Measurements from ENCODE around the gene MAT2A. TPM values are rescaled to one million over a fixed set of nuclear protein-coding genes. Genes with fewer than 3 reads are reported as not detected.

MAT2A gene
- total and polyA plus RNA-seq, 2 of the 8 experiments (the other 6 are each of a cell fraction or from before 2014, with no cell fraction given) = 255 to 307 TPM

GRCh38 chr2:85553184-85553583 lies 14.2 kb downstream of the MAT2A start:
- no peak overlapping the region for H2BK20ac ChIP-seq (ENCODE audit: low read length)
- no peak overlapping the region for H3K4me3 ChIP-seq (ENCODE audit: extremely low read depth in 1 of 4, insufficient read depth in 2 of 4, low read depth in 3 of 4, low read length in 4 of 4)
- ChIA-PET POLR2A (ENCODE audit: partially characterized antibody) (interaction anchor here (1.6 to 38.6 kb wide), 6 partner anchors 5 to 199 kb away, joined by 4 to 1889 read pairs (median 600); partner anchors contain the start of genes CAPG, ELMOD3, GGCX and MAT2A), CTCF (ENCODE audit: partially characterized antibody) (interaction anchor here (0.6 to 10.1 kb wide), 10 partner anchors 13 to 1070 kb away, joined by 3 to 259 read pairs (median 8); partner anchors contain the start of genes MAT2A and SH2D6)
- peaks cover 21 to 45% (median 33%) of the 10 kb centered on the region in 4 experiments for H3K36me3 ChIP-seq (ENCODE audit: control insufficient read depth in 2 of 4, insufficient read depth in 4 of 4, low read length in 3 of 4)
- no peak overlapping the region for H2BK12ac ChIP-seq (ENCODE audit: low read depth, low read length)
- H3K14ac ChIP-seq (ENCODE audit: insufficient read length) = no peak overlapping the region
- no peak overlapping the region for H3K18ac ChIP-seq (ENCODE audit: extremely low read depth, low read length)
- H3K23ac ChIP-seq (ENCODE audit: insufficient read length) = no peak overlapping the region
- no peak overlapping the region for H2AK5ac ChIP-seq (ENCODE audit: low read depth, low read length)
- H4K5ac ChIP-seq (ENCODE audit: insufficient read length, low read depth, low read length) = no peak overlapping the region
- H4K8ac ChIP-seq (ENCODE audit: extremely low read depth, insufficient read depth, low read length) = no peak overlapping the region; the same call in 1 of the 2 replicates
- no peaks in the 10 kb centered on the region for H3K27me3 ChIP-seq (replicated peaks in 1 of 4; ENCODE audit: control insufficient read depth in 3 of 4, extremely low read depth in 1 of 4, insufficient read depth in 3 of 4, low read length in 3 of 4)
- FAIRE-seq (no peak), DNase-seq (ENCODE audit: low read depth in 1 of 2, low spot score in 2 of 2) (no peak)
- H3K4me2 ChIP-seq (ENCODE audit: insufficient read depth in 1 of 2, low read depth in 2 of 2, low read length in 2 of 2) = no peak overlapping the region
- H2BK5ac ChIP-seq (ENCODE audit: low read depth, low read length) = no peak overlapping the region
- no peak overlapping the region for H2BK15ac ChIP-seq (ENCODE audit: low read length)
- H3K4me1 ChIP-seq (replicated peaks in 1 of 4; ENCODE audit: control insufficient read depth in 3 of 4, insufficient read depth in 4 of 4, low read length in 3 of 4) = no peaks in the 10 kb centered on the region
- H3K79me1 ChIP-seq (ENCODE audit: low read depth, low read length) = no peaks in the 10 kb centered on the region
- no peak overlapping the region for H3K27ac ChIP-seq (ENCODE audit: low read depth, low read length)
- H3K23me2 ChIP-seq (ENCODE audit: low read depth, low read length) = no peaks in the 10 kb centered on the region
- H3K9ac ChIP-seq (replicated peaks in 1 of 4; ENCODE audit: extremely low read depth in 1 of 4, low read depth in 3 of 4, low read length in 3 of 4) = no peak overlapping the region
- no peaks in the 10 kb centered on the region for H3K79me2 ChIP-seq (ENCODE audit: control insufficient read depth in 1 of 2, insufficient read depth in 2 of 2, low read length in 2 of 2)
- H4K91ac ChIP-seq (replicated peaks; ENCODE audit: insufficient read length, low read length) = no peak overlapping the region
- 96% methylated on average over 4 of the region's 6 CpGs; no CpG with 5 or more reads in 1 of the 2 experiments for WGBS, 2 experiments (ENCODE audit: extremely low coverage in 1 of 2, insufficient coverage in 1 of 2, insufficient read length in 1 of 2, insufficient replicate concordance in 2 of 2, low coverage in 1 of 2, low lambda C conversion rate in 2 of 2, missing lambda C conversion rate in 1 of 2)
- no peaks in the 10 kb centered on the region for H3K9me3 ChIP-seq (ENCODE audit: insufficient read depth in 2 of 2, low read depth in 1 of 2, low read length in 1 of 2)
- H3K4ac ChIP-seq (replicated peaks; ENCODE audit: insufficient read length, low read depth, low read length) = no peak overlapping the region
- H2BK120ac ChIP-seq (replicated peaks; ENCODE audit: low read depth, low read length) = no peak overlapping the region
- H2AFZ ChIP-seq (ENCODE audit: low read length) = no peak overlapping the region
- no peak overlapping the region for H3K56ac ChIP-seq (replicated peaks; ENCODE audit: insufficient read length, low read depth, low read length)
- no peaks in the 10 kb centered on the region for H4K20me1 ChIP-seq (replicated peaks in 1 of 2; ENCODE audit: control insufficient read depth in 1 of 2, insufficient read depth in 2 of 2, low read length in 2 of 2)
- TF ChIP-seq CTCF (IDR thresholded peaks at IDR 0.05; ENCODE audit: control extremely low read depth in 1 of 3, insufficient read depth in 1 of 3, low read depth in 1 of 3, low read length in 3 of 3) (no peak), SP4 (IDR thresholded peaks at IDR 0.05; ENCODE audit: low read length) (no peak), RNF2 (IDR thresholded peaks at IDR 0.05; ENCODE audit: borderline replicate concordance, low read depth, low read length, missing control alignments, poor library complexity, severe bottlenecking) (no peak), NRF1 (IDR thresholded peaks at IDR 0.05; ENCODE audit: low read depth, low read length) (no peak), KDM1A (IDR thresholded peaks at IDR 0.05; ENCODE audit: borderline replicate concordance, low read length) (no peak)

Measured in H1 (cell line).